SU-DHL-6 (cell line): ENCODE measurements around the gene HS2ST1.

Experiments
- CTCF ChIP-seq: fragments of 200-600 bp; sonication (generic); IDR thresholded peaks from one replicate; pipeline ENCODE4 v1.5.1; 2017; ENCODE audit warnings: antibody characterized with exemption, mild to moderate bottlenecking, low read length, moderate library complexity; ENCODE audit not compliant: insufficient read depth, poor library complexity, severe bottlenecking
- EZH2phosphoT487 ChIP-seq: fragments of 200-600 bp; sonication (generic), shearing (Covaris generic); conservative IDR thresholded peaks from 2 replicates; pipeline ENCODE4 v1.6.1; 2018; ENCODE audit warnings: mild to moderate bottlenecking, antibody characterized with exemption, low read length, moderate library complexity, mixed read lengths

- TF ChIP-seq CTCF: no peak
- no peak for TF ChIP-seq EZH2phosphoT487
These were observed 188.6 kb downstream of the HS2ST1 start for GRCh38 chr1:87103074-87103473.
